Measurements from ENCODE around the gene ITPR1.

Gene ITPR1

DNA sequence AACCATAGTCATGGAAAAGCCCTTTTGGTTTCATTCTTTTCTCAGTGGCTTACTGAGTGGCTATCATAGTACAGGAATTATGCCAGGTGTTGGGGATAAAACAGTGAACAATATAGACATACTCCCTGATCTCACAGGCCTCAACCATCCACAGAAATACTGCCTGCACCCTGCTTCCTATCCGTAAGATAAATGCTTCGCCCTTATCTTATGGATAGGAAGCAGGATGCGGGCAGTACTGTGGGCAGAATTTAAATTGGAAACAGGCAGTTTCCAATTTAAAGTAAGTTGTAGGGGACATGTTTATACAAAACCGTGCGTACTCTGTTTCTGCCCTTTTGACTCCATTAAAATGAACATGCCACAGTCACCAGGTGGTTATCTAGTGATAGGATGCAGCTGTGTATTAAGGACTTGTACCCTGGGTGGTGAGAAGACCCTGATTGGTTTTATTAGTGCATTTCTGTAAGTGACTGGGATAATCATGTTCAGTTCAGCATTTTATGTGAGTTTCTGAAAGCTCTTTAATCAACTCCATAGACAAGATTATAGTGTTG lies 344.3 kb downstream of the ITPR1 start:
- H3K4me1 ChIP-seq (ENCODE audit: insufficient read depth, low read length, poor library complexity, severe bottlenecking): peaks cover 74% of the 10 kb centered on the region
- no peak for TF ChIP-seq EZH2phosphoT487 (IDR thresholded peaks at IDR 0.05; ENCODE audit: borderline replicate concordance)
- no peaks in the 10 kb centered on the region for H3K9me2 ChIP-seq (replicated peaks; ENCODE audit: low read depth, low read length)
- 0 out of 2 replicates have a peak, but pooled peaks cover 5% of the 10 kb centered on the region for H3F3A ChIP-seq (ENCODE audit: low read depth)
- no peak overlapping the region for H3K4me3 ChIP-seq (ENCODE audit: low read length, poor library complexity, severe bottlenecking)
- peak overlapping the region; percentile 75 for H3K4me2 ChIP-seq (ENCODE audit: low read depth, low read length, poor library complexity, severe bottlenecking)
- H4K20me1 ChIP-seq (ENCODE audit: insufficient read depth, low read length, poor library complexity, severe bottlenecking): no peaks in the 10 kb centered on the region
- H3K27me3 ChIP-seq (ENCODE audit: insufficient read depth, low read length, poor library complexity, severe bottlenecking): no peaks in the 10 kb centered on the region
- no peaks in the 10 kb centered on the region for H3K79me2 ChIP-seq (ENCODE audit: insufficient read depth, low read length)
- peak overlapping the region; percentile 40 for H3K9ac ChIP-seq (ENCODE audit: low read depth, low read length, poor library complexity, severe bottlenecking)
- H3K9me3 ChIP-seq (ENCODE audit: insufficient read depth, low read depth, low read length): no peaks in the 10 kb centered on the region
- peaks cover 8% of the 10 kb centered on the region; the same call in 1 of the 2 replicates for H3K36me3 ChIP-seq (ENCODE audit: insufficient read depth, low read length)
- no peak overlapping the region for H2AFZ ChIP-seq (ENCODE audit: low read length)

- Histone ChIP-seq H3K79me2 (ENCODE audit: insufficient read depth, low read length) (no peaks in the 10 kb centered on the region), H3K36me3 (ENCODE audit: insufficient read depth, low read length) (peaks cover 8% of the 10 kb centered on the region; the same call in 1 of the 2 replicates), H3K9me2 (replicated peaks; ENCODE audit: low read depth, low read length) (no peaks in the 10 kb centered on the region), H4K20me1 (ENCODE audit: insufficient read depth, low read length, poor library complexity, severe bottlenecking) (no peaks in the 10 kb centered on the region), H3K9ac (ENCODE audit: low read depth, low read length, poor library complexity, severe bottlenecking) (no peak overlapping the region), H2AFZ (ENCODE audit: low read length) (no peak overlapping the region), H3K9me3 (ENCODE audit: insufficient read depth, low read depth, low read length) (no peaks in the 10 kb centered on the region), H3F3A (ENCODE audit: low read depth) (0 out of 2 replicates have a peak, but pooled peaks cover 5% of the 10 kb centered on the region), H3K4me1 (ENCODE audit: insufficient read depth, low read length, poor library complexity, severe bottlenecking) (peaks cover 62% of the 10 kb centered on the region), H3K4me2 (ENCODE audit: low read depth, low read length, poor library complexity, severe bottlenecking) (no peak overlapping the region), H3K27me3 (ENCODE audit: insufficient read depth, low read length, poor library complexity, severe bottlenecking) (no peaks in the 10 kb centered on the region), H3K4me3 (ENCODE audit: low read length, poor library complexity, severe bottlenecking) (no peak overlapping the region)
- TF ChIP-seq CTCF (conservative IDR thresholded peaks at IDR 0.05; ENCODE audit: low read length) (no peak), EZH2phosphoT487 (IDR thresholded peaks at IDR 0.05; ENCODE audit: borderline replicate concordance) (no peak)
These were observed 345.5 kb downstream of the ITPR1 start for GRCh38 chr3:4838621-4839022.

- Histone ChIP-seq H3F3A (ENCODE audit: low read depth) (0 out of 2 replicates have a peak, but pooled peaks cover 5% of the 10 kb centered on the region), H3K4me2 (ENCODE audit: low read depth, low read length, poor library complexity, severe bottlenecking) (no peak overlapping the region), H4K20me1 (ENCODE audit: insufficient read depth, low read length, poor library complexity, severe bottlenecking) (no peaks in the 10 kb centered on the region)
These were observed 346.1 kb downstream of the ITPR1 start for GRCh38 chr3:4839278-4839677.

More at GRCh38 chr3:4839278-4839677, 346.1 kb downstream of the ITPR1 start:
- no peak overlapping the region for H3K4me3 ChIP-seq (ENCODE audit: low read length, poor library complexity, severe bottlenecking)
- H3K27me3 ChIP-seq (ENCODE audit: insufficient read depth, low read length, poor library complexity, severe bottlenecking): no peaks in the 10 kb centered on the region
- no peak overlapping the region for H3K9ac ChIP-seq (ENCODE audit: low read depth, low read length, poor library complexity, severe bottlenecking)
- TF ChIP-seq CTCF (conservative IDR thresholded peaks at IDR 0.05; ENCODE audit: low read length) (no peak), EZH2phosphoT487 (IDR thresholded peaks at IDR 0.05; ENCODE audit: borderline replicate concordance) (no peak)
- H3K4me1 ChIP-seq (ENCODE audit: insufficient read depth, low read length, poor library complexity, severe bottlenecking): peaks cover 56% of the 10 kb centered on the region
- H3K9me3 ChIP-seq (ENCODE audit: insufficient read depth, low read depth, low read length): no peaks in the 10 kb centered on the region
- no peaks in the 10 kb centered on the region for H3K9me2 ChIP-seq (replicated peaks; ENCODE audit: low read depth, low read length)
- peaks cover 8% of the 10 kb centered on the region; the same call in 1 of the 2 replicates for H3K36me3 ChIP-seq (ENCODE audit: insufficient read depth, low read length)
- H3K79me2 ChIP-seq (ENCODE audit: insufficient read depth, low read length): no peaks in the 10 kb centered on the region
- no peak overlapping the region for H2AFZ ChIP-seq (ENCODE audit: low read length)

Measured in Loucy (cell line).